ENCODE data around the gene NUDT6.
"Not testable (repeated sequence)": the region's sequence is repeated elsewhere in the genome, so short reads cannot be mapped to it uniquely, and the experiment has no call there.

The NUDT6 gene
- long read RNA-seq, donor 1, partial matches to known transcripts = 0 of 5 reads
- long read RNA-seq, donor 1, other reads (novel, unspliced or antisense) = 0 of 5 reads
- long read RNA-seq, donor 2, partial matches to known transcripts = 0 of 3 reads
- long read RNA-seq, donor 2, other reads (novel, unspliced or antisense) = 0 of 3 reads
- long read RNA-seq, donor 3, partial matches to known transcripts = 0 of 2 reads
- long read RNA-seq, donor 3, other reads (novel, unspliced or antisense) = 0 of 2 reads
- long read RNA-seq, donor 4, partial matches to known transcripts = 10 of 11 reads
- long read RNA-seq, donor 4, other reads (novel, unspliced or antisense) = 0 of 11 reads
- long read RNA-seq, donor 5, partial matches to known transcripts = 9 of 15 reads
- long read RNA-seq, donor 5, other reads (novel, unspliced or antisense) = 0 of 15 reads
- long read RNA-seq, donor 6, partial matches to known transcripts = 0 of 3 reads
- long read RNA-seq, donor 6, other reads (novel, unspliced or antisense) = 0 of 3 reads
- long read RNA-seq, donor 7, transcript NUDT6-201 (5 exons, 1,169 nt) = major isoform, 5 of 6 reads
- long read RNA-seq, donor 7, partial matches to known transcripts = 0 of 6 reads
- long read RNA-seq, donor 7, other reads (novel, unspliced or antisense) = 0 of 6 reads
- long read RNA-seq, donor 8, partial matches to known transcripts = 0 of 4 reads
- long read RNA-seq, donor 8, other reads (novel, unspliced or antisense) = 0 of 4 reads

- DNase-seq = peak; percentile 89
These were observed at the start of gene NUDT6 for GRCh38 chr4:122921971-122922876. Gene NUDT6, minus strand, starts transcription at chr4:122922597. Its CDS starts 25 bp downstream, at chr4:122922572.

GRCh38 chr4:122968227-122968812 lies 45.9 kb upstream of the NUDT6 start:
- DNase-seq = no peak

GRCh38 chr4:122967231-122967630 lies 44.8 kb upstream of the NUDT6 start:
- no peak for DNase-seq

- no peak for DNase-seq
These were observed 43.8 kb upstream of the NUDT6 start for GRCh38 chr4:122966201-122966600.

- DNase-seq = no peak
These were observed 40.8 kb upstream of the NUDT6 start for GRCh38 chr4:122963216-122963615.

- DNase-seq = no peak
These were observed 38.2 kb upstream of the NUDT6 start for GRCh38 chr4:122960611-122961000.

GRCh38 chr4:122959981-122960610 lies 37.7 kb upstream of the NUDT6 start:
- no peak for DNase-seq

GRCh38 chr4:122959441-122959840 lies 37.0 kb upstream of the NUDT6 start:
- DNase-seq = no peak

- DNase-seq = no peak
These were observed 36.1 kb upstream of the NUDT6 start for GRCh38 chr4:122958505-122958904.

- DNase-seq = no peak
These were observed 31.5 kb upstream of the NUDT6 start for GRCh38 chr4:122953924-122954323.

GRCh38 chr4:122952028-122952427 lies 29.6 kb upstream of the NUDT6 start:
- DNase-seq = no peak

GRCh38 chr4:122948671-122949070 lies 26.3 kb upstream of the NUDT6 start:
- DNase-seq = no peak

GRCh38 chr4:122946142-122946541 lies 23.7 kb upstream of the NUDT6 start:
- no peak for DNase-seq

- not testable (repeated sequence) for DNase-seq
These were observed 22.7 kb upstream of the NUDT6 start for GRCh38 chr4:122945136-122945535.

- no peak for DNase-seq
These were observed 10.4 kb upstream of the NUDT6 start for GRCh38 chr4:122932763-122933162.

- no peak for DNase-seq
These were observed 8.5 kb upstream of the NUDT6 start for GRCh38 chr4:122930862-122931261.

- no peak for DNase-seq
These were observed 6.5 kb upstream of the NUDT6 start for GRCh38 chr4:122928930-122929329.

- DNase-seq = no peak
These were observed 597 bp upstream of the NUDT6 start for GRCh38 chr4:122922877-122923511.

GRCh38 chr4:122921300-122921699 lies 1.1 kb downstream of the NUDT6 start:
- no peak for DNase-seq

- DNase-seq = no peak
These were observed 1.9 kb downstream of the NUDT6 start for GRCh38 chr4:122920473-122920872.

- DNase-seq = no peak
These were observed 4.7 kb downstream of the NUDT6 start for GRCh38 chr4:122917731-122918130.
